Stomach (tissue), 4 donors: ENCODE data around the gene PIAS1.

Source experiments
- EP300 ChIP-seq: sonication (generic); formaldehyde crosslinking; IDR thresholded peaks from one replicate; pipeline ENCODE4 v1.6.1; 2017; ENCODE audit warnings: antibody characterized with exemption
- TF ChIP-seq, protein P1 (sequence below), 7 experiments: fragments of 450-650 bp in 4 of 7; fragments of 200-600 bp in 3 of 7; sonication (generic) in 3 of 7; IDR thresholded peaks; one replicate each; pipeline ENCODE4 v1.5.1; 2016 to 2019; ENCODE audit warnings: antibody characterized with exemption in 7 of 7, control low read depth in 2 of 7, mild to moderate bottlenecking in 1 of 7

DNA sequence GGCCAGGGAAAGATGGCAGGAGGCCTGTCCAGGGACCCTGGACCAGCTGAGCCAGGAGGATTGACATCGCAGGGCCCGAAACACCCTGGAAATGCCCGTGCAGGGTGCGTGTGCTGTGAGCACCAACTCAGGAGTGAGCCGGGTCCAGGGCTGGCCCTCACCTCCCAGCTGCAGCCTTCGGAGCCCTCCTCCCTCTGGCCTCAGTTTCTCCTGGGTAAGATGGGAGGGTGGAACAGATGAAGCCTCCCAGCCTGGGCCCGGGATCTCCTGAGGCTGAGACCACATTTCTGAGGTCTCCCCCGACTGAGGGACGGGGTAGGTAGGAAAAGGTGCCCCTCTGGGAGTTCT lies 156.3 kb downstream of the PIAS1 start:
- TF ChIP-seq, protein P1, sequence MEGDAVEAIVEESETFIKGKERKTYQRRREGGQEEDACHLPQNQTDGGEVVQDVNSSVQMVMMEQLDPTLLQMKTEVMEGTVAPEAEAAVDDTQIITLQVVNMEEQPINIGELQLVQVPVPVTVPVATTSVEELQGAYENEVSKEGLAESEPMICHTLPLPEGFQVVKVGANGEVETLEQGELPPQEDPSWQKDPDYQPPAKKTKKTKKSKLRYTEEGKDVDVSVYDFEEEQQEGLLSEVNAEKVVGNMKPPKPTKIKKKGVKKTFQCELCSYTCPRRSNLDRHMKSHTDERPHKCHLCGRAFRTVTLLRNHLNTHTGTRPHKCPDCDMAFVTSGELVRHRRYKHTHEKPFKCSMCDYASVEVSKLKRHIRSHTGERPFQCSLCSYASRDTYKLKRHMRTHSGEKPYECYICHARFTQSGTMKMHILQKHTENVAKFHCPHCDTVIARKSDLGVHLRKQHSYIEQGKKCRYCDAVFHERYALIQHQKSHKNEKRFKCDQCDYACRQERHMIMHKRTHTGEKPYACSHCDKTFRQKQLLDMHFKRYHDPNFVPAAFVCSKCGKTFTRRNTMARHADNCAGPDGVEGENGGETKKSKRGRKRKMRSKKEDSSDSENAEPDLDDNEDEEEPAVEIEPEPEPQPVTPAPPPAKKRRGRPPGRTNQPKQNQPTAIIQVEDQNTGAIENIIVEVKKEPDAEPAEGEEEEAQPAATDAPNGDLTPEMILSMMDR (IDR thresholded peaks at IDR 0.05) = no peak
- no peak for TF ChIP-seq EP300
